Stimulated activated CD4-positive, alpha-beta T cell treated with anti-CD3 and anti-CD28 coated beads, Interleukin-15, amount 100 ng/mL, for 48 hours (primary cell): Measurements from ENCODE around the gene TXNRD2.

ENCODE experiments used
- DNase-seq, 2 donors: peaks; one replicate each; pipeline ENCODE4 v3.0.0-alpha.2; 2020; ENCODE audit warnings: low read depth in 2 of 2

Gene TXNRD2

GRCh38 chr22:19979712-19980493, 38.3 kb upstream of the TXNRD2 start:
- no peak for DNase-seq

GRCh38 chr22:19978748-19979147, 37.1 kb upstream of the TXNRD2 start:
- no peak for DNase-seq

- DNase-seq = no peak
Measured at GRCh38 chr22:19977296-19978243, 36.0 kb upstream of the TXNRD2 start.

- DNase-seq = no peak
Measured at GRCh38 chr22:19976671-19977070, 35.1 kb upstream of the TXNRD2 start.

GRCh38 chr22:19975707-19976035, 34.1 kb upstream of the TXNRD2 start:
- DNase-seq = no peak

GRCh38 chr22:19974935-19975706, 33.5 kb upstream of the TXNRD2 start:
- DNase-seq = no peak

GRCh38 chr22:19974268-19974861, 32.7 kb upstream of the TXNRD2 start:
- DNase-seq = no peak

- DNase-seq = no peak
Measured at GRCh38 chr22:19973551-19974267, 32.1 kb upstream of the TXNRD2 start.

- DNase-seq = no peak
Measured at GRCh38 chr22:19972652-19973550, 31.3 kb upstream of the TXNRD2 start.

- DNase-seq = no peak
Measured at GRCh38 chr22:19972251-19972650, 30.6 kb upstream of the TXNRD2 start.

GRCh38 chr22:19971276-19972124, 29.9 kb upstream of the TXNRD2 start:
- no peak for DNase-seq

GRCh38 chr22:19970479-19971275, 29.1 kb upstream of the TXNRD2 start:
- peak; percentile 52 to 73 for DNase-seq

- no peak for DNase-seq
Measured at GRCh38 chr22:19970031-19970478, 28.4 kb upstream of the TXNRD2 start.

GRCh38 chr22:19969141-19969928, 27.7 kb upstream of the TXNRD2 start:
- DNase-seq = no peak

- no peak for DNase-seq
Measured at GRCh38 chr22:19968450-19968891, 26.9 kb upstream of the TXNRD2 start.

GRCh38 chr22:19967850-19968449, 26.3 kb upstream of the TXNRD2 start:
- DNase-seq = no peak
